HEK293 (cell line): ENCODE results near the gene PHTF1.

ENCODE experiments used
- CTCF ChIA-PET: fragments of 350-600 bp; formaldehyde crosslinking; extraction: SDS; loops from one replicate; lab custom pipeline; 2021; ENCODE audit warnings: antibody characterized with exemption; lab: Yijun Ruan, JAX
- POLR2A ChIA-PET: fragments of 300-600 bp; formaldehyde crosslinking; extraction: SDS; loops from one replicate; lab custom pipeline; 2020; ENCODE audit warnings: antibody characterized with exemption, inconsistent platforms; lab: Yijun Ruan, JAX
- H3K27ac ChIP-seq: fragments of 200-500 bp; sonication (Bioruptor generic); 2 replicates; pipeline ENCODE4 v1.5.1; 2014; ENCODE audit warnings: low read depth, low read length, control low read depth, inconsistent platforms; ENCODE audit errors: extremely low read depth
- H3K36me3 ChIP-seq, 2 experiments: fragments of 200-500 bp in 1 of 2; sonication (Bioruptor generic) in 1 of 2; 1 replicate in 1 of 2; 2 replicates in 1 of 2; pipeline ENCODE4 v1.5.1; 2014 to 2017; ENCODE audit warnings: inconsistent platforms in 2 of 2, low read length in 2 of 2; ENCODE audit not compliant: control insufficient read depth in 2 of 2, insufficient read depth in 1 of 2
- H3K4me1 ChIP-seq: fragments of 200-500 bp; sonication (Bioruptor generic); 2 replicates; pipeline ENCODE4 v1.5.1; 2014; ENCODE audit warnings: mild to moderate bottlenecking, low read length, inconsistent platforms; ENCODE audit not compliant: control insufficient read depth, insufficient read depth
- H3K4me3 ChIP-seq: 2 replicates; pipeline ENCODE4 v1.5.1; 2011; ENCODE audit warnings: low read depth, mild to moderate bottlenecking, control low read depth, low read length, moderate library complexity
- H3K9me3 ChIP-seq: fragments of 200-500 bp; sonication (Bioruptor generic); 2 replicates; pipeline ENCODE4 v1.5.1; 2014; ENCODE audit warnings: low read depth, low read length, inconsistent platforms; ENCODE audit not compliant: control insufficient read depth, insufficient read depth
- GFI1B ChIP-seq: fragments of 450-650 bp; formaldehyde crosslinking; IDR thresholded peaks from 2 replicates; pipeline ENCODE4 v1.5.1; 2016; ENCODE audit warnings: missing biosample characterization, missing genetic modification characterization
- GLI4 ChIP-seq: fragments of 450-650 bp; formaldehyde crosslinking; IDR thresholded peaks from 2 replicates; pipeline ENCODE4 v1.5.1; 2016; ENCODE audit warnings: missing biosample characterization, missing genetic modification characterization
- OVOL3 ChIP-seq: fragments of 450-650 bp; formaldehyde crosslinking; IDR thresholded peaks from 2 replicates; pipeline ENCODE4 v1.5.1; 2016; ENCODE audit warnings: missing biosample characterization, missing genetic modification characterization
- YY2 ChIP-seq: fragments of 450-650 bp; formaldehyde crosslinking; IDR thresholded peaks from 2 replicates; pipeline ENCODE4 v1.5.1; 2016; ENCODE audit warnings: missing biosample characterization, missing genetic modification characterization
- ZBTB1 ChIP-seq: fragments of 450-650 bp; formaldehyde crosslinking; IDR thresholded peaks from 2 replicates; pipeline ENCODE4 v1.5.1; 2016; ENCODE audit warnings: missing biosample characterization, missing genetic modification characterization
- ZBTB20 ChIP-seq: fragments of 450-650 bp; formaldehyde crosslinking; IDR thresholded peaks from 2 replicates; pipeline ENCODE4 v1.5.1; 2016; ENCODE audit warnings: missing biosample characterization, missing genetic modification characterization
- ZBTB48 ChIP-seq: fragments of 450-650 bp; formaldehyde crosslinking; IDR thresholded peaks from 2 replicates; pipeline ENCODE4 v1.5.1; 2016; ENCODE audit warnings: missing biosample characterization, missing genetic modification characterization
- ZEB2 ChIP-seq: fragments of 450-650 bp; formaldehyde crosslinking; IDR thresholded peaks from 2 replicates; pipeline ENCODE4 v1.5.1; 2016; ENCODE audit warnings: missing biosample characterization, missing genetic modification characterization
- ZIC2 ChIP-seq: fragments of 450-650 bp; formaldehyde crosslinking; IDR thresholded peaks from 2 replicates; pipeline ENCODE4 v1.5.1; 2016; ENCODE audit warnings: missing biosample characterization, missing genetic modification characterization
- ZNF132 ChIP-seq: fragments of 450-650 bp; formaldehyde crosslinking; IDR thresholded peaks from 2 replicates; pipeline ENCODE4 v1.5.1; 2017; ENCODE audit warnings: missing biosample characterization, missing genetic modification characterization, borderline replicate concordance
- ZNF16 ChIP-seq: fragments of 450-650 bp; formaldehyde crosslinking; IDR thresholded peaks from 2 replicates; pipeline ENCODE4 v1.5.1; 2016; ENCODE audit warnings: low read depth, missing biosample characterization, missing genetic modification characterization
- ZNF2 ChIP-seq: fragments of 450-650 bp; formaldehyde crosslinking; IDR thresholded peaks from 2 replicates; pipeline ENCODE4 v1.5.1; 2016; ENCODE audit warnings: missing biosample characterization, missing genetic modification characterization
- ZNF214 ChIP-seq: fragments of 450-650 bp; formaldehyde crosslinking; IDR thresholded peaks from 2 replicates; pipeline ENCODE4 v1.5.1; 2017; ENCODE audit warnings: missing biosample characterization, mild to moderate bottlenecking, missing genetic modification characterization, borderline replicate concordance
- ZNF223 ChIP-seq: fragments of 450-650 bp; formaldehyde crosslinking; IDR thresholded peaks from 2 replicates; pipeline ENCODE4 v1.5.1; 2016; ENCODE audit warnings: missing biosample characterization, missing genetic modification characterization
- ZNF239 ChIP-seq: fragments of 450-650 bp; formaldehyde crosslinking; IDR thresholded peaks from 2 replicates; pipeline ENCODE4 v1.5.1; 2016; ENCODE audit warnings: missing biosample characterization, missing genetic modification characterization
- ZNF324 ChIP-seq: fragments of 450-650 bp; formaldehyde crosslinking; IDR thresholded peaks from 2 replicates; pipeline ENCODE4 v1.5.1; 2016; ENCODE audit warnings: missing biosample characterization, missing genetic modification characterization
- ZNF335 ChIP-seq: fragments of 450-650 bp; formaldehyde crosslinking; conservative IDR thresholded peaks from 2 replicates; pipeline ENCODE4 v1.5.1; 2016; ENCODE audit warnings: missing biosample characterization, missing genetic modification characterization
- ZNF394 ChIP-seq: fragments of 450-650 bp; formaldehyde crosslinking; IDR thresholded peaks from 2 replicates; pipeline ENCODE4 v1.5.1; 2016; ENCODE audit warnings: missing biosample characterization, missing genetic modification characterization, mild to moderate bottlenecking, moderate library complexity, borderline replicate concordance
- ZNF501 ChIP-seq: fragments of 450-650 bp; formaldehyde crosslinking; IDR thresholded peaks from 2 replicates; pipeline ENCODE4 v1.5.1; 2016; ENCODE audit warnings: missing biosample characterization, missing genetic modification characterization
- ZNF561 ChIP-seq: fragments of 450-650 bp; IDR thresholded peaks from 2 replicates; pipeline ENCODE4 v1.5.1; 2018; ENCODE audit warnings: missing biosample characterization, missing genetic modification characterization, borderline replicate concordance
- ZNF596 ChIP-seq: fragments of 450-650 bp; IDR thresholded peaks from 2 replicates; pipeline ENCODE4 v1.5.0; 2018; ENCODE audit warnings: missing biosample characterization, mild to moderate bottlenecking, missing genetic modification characterization, moderate library complexity
- ZNF623 ChIP-seq: fragments of 450-650 bp; formaldehyde crosslinking; IDR thresholded peaks from 2 replicates; pipeline ENCODE4 v1.5.1; 2016; ENCODE audit warnings: missing biosample characterization, missing genetic modification characterization
- ZNF629 ChIP-seq: fragments of 450-650 bp; formaldehyde crosslinking; IDR thresholded peaks from 2 replicates; pipeline ENCODE4 v1.5.1; 2017; ENCODE audit warnings: missing biosample characterization, missing genetic modification characterization
- ZNF660 ChIP-seq: fragments of 450-650 bp; IDR thresholded peaks from 2 replicates; pipeline ENCODE4 v1.5.1; 2018; ENCODE audit warnings: missing biosample characterization, mild to moderate bottlenecking, missing genetic modification characterization
- ZNF777 ChIP-seq: fragments of 450-650 bp; formaldehyde crosslinking; IDR thresholded peaks from 2 replicates; pipeline ENCODE4 v1.5.1; 2017; ENCODE audit warnings: missing biosample characterization, missing genetic modification characterization, borderline replicate concordance
- ZNF843 ChIP-seq: fragments of 450-650 bp; formaldehyde crosslinking; IDR thresholded peaks from 2 replicates; pipeline ENCODE4 v1.5.1; 2016; ENCODE audit warnings: missing biosample characterization, missing genetic modification characterization
- ZSCAN30 ChIP-seq: fragments of 450-650 bp; IDR thresholded peaks from 2 replicates; pipeline ENCODE4 v1.5.1; 2018; ENCODE audit warnings: missing biosample characterization, mild to moderate bottlenecking, missing genetic modification characterization, moderate library complexity
- TF ChIP-seq, protein P1 (sequence below): fragments of 450-650 bp; formaldehyde crosslinking; IDR thresholded peaks from 2 replicates; pipeline ENCODE4 v1.5.1; 2016; ENCODE audit warnings: missing biosample characterization, missing genetic modification characterization
- TF ChIP-seq, protein P2 (sequence below): fragments of 450-650 bp; formaldehyde crosslinking; IDR thresholded peaks from 2 replicates; pipeline ENCODE4 v1.5.1; 2016; ENCODE audit warnings: missing biosample characterization, missing genetic modification characterization
- TF ChIP-seq, protein P3 (sequence below): fragments of 450-650 bp; formaldehyde crosslinking; IDR thresholded peaks from 2 replicates; pipeline ENCODE4 v1.5.1; 2016; ENCODE audit warnings: missing biosample characterization, missing genetic modification characterization
- TF ChIP-seq, protein P4 (sequence below): fragments of 450-650 bp; formaldehyde crosslinking; optimal IDR thresholded peaks from 2 replicates; pipeline ENCODE3; 2016; ENCODE audit warnings: missing biosample characterization, mild to moderate bottlenecking, missing genetic modification characterization

Gene PHTF1

DNA sequence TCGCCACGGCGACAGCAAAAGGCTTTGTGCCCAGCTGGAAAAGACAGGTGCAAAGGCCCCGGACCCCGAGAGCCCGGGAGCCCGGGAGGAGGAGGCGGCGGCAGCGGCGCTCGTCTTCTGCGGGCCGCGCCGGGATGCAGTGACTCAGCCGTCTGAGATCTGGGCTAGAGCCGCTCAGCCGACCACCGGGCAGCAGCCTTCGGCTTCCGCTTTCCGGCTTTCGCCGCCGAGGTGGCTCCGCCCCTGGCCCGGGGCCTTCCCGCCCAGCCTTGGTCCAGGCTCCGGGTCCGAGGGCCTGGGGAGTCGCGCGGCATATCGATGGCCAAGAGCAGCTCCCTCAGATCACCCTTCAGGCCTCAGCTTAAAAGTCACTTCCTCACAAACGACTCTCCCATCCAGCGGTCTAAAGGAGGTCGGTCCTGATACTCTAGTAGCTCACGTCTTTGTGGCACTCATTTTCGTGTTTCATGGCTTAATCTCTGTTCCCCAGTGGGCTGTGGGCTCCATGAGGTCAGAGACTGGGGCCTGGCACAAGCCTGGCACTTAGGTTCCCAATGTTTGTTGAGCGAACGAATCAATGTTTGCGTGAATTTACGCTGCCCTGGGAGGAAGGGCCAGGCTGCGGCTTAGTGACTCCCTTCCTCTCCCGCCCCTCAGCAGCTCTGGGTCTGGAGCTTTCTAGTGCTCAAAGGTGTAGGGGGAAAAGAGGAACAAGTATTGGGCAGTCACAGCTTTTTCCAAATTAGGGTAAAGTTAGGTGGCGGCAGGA, at the start of gene PHTF1:
Gene PHTF1 (minus strand): TSS at position 154 of the 769 bp plus-strand sequence. CDS start 783 bp downstream, outside the sequence.
- H3K27ac ChIP-seq: peak within 1 kb of the TSS; percentile 94
- H3K36me3 ChIP-seq: peaks cover 0 to 19% of the 10 kb centered on the region in 2 experiments; a peak in 2 of 3 replicates
- ChIA-PET CTCF (interaction anchor here (0.6 to 1.3 kb wide), 7 partner anchors 11 to 613 kb away, joined by 3 to 9 read pairs (median 3); partner anchors contain the start of gene OLFML3), POLR2A (interaction anchor here (0.6 to 2.9 kb wide), 11 partner anchors 11 to 1361 kb away, joined by 3 to 32 read pairs (median 3); partner anchors contain the start of genes HIPK1 and RSBN1)
- H3K4me1 ChIP-seq: peaks cover 4% of the 10 kb centered on the region; the same call in 1 of the 2 replicates
- H3K4me3 ChIP-seq: peak within 1 kb of the TSS; percentile 83
- no peaks in the 10 kb centered on the region for H3K9me3 ChIP-seq
- TF ChIP-seq ZBTB20 (tag by site-specific recombination): peak; percentile 97
- peak; percentile 60; the same call in 1 of the 2 replicates for TF ChIP-seq ZNF394 (tag by site-specific recombination)
- TF ChIP-seq ZNF596 (tag by site-specific recombination): 0 out of 2 replicates have a peak, but pooled peaks have one; percentile 9
- TF ChIP-seq ZNF777: peak; percentile 39; the same call in 1 of the 2 replicates
- TF ChIP-seq, protein P1, sequence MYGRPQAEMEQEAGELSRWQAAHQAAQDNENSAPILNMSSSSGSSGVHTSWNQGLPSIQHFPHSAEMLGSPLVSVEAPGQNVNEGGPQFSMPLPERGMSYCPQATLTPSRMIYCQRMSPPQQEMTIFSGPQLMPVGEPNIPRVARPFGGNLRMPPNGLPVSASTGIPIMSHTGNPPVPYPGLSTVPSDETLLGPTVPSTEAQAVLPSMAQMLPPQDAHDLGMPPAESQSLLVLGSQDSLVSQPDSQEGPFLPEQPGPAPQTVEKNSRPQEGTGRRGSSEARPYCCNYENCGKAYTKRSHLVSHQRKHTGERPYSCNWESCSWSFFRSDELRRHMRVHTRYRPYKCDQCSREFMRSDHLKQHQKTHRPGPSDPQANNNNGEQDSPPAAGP (tag by site-specific recombination): 0 out of 2 replicates have a peak, but pooled peaks have one; percentile 26
- peak; percentile 14; the same call in 1 of the 2 replicates for TF ChIP-seq ZNF843 (tag by site-specific recombination)
- TF ChIP-seq ZNF501: peak; percentile 72
- no peak for TF ChIP-seq ZBTB1 (tag by site-specific recombination)
- peak; percentile 50 for TF ChIP-seq ZNF629 (tag by site-specific recombination)
- TF ChIP-seq ZNF561 (tag by site-specific recombination): peak; percentile 71; the same call in 1 of the 2 replicates
- peak; percentile 79; the same call in 1 of the 2 replicates for TF ChIP-seq ZNF2
- TF ChIP-seq, protein P2, sequence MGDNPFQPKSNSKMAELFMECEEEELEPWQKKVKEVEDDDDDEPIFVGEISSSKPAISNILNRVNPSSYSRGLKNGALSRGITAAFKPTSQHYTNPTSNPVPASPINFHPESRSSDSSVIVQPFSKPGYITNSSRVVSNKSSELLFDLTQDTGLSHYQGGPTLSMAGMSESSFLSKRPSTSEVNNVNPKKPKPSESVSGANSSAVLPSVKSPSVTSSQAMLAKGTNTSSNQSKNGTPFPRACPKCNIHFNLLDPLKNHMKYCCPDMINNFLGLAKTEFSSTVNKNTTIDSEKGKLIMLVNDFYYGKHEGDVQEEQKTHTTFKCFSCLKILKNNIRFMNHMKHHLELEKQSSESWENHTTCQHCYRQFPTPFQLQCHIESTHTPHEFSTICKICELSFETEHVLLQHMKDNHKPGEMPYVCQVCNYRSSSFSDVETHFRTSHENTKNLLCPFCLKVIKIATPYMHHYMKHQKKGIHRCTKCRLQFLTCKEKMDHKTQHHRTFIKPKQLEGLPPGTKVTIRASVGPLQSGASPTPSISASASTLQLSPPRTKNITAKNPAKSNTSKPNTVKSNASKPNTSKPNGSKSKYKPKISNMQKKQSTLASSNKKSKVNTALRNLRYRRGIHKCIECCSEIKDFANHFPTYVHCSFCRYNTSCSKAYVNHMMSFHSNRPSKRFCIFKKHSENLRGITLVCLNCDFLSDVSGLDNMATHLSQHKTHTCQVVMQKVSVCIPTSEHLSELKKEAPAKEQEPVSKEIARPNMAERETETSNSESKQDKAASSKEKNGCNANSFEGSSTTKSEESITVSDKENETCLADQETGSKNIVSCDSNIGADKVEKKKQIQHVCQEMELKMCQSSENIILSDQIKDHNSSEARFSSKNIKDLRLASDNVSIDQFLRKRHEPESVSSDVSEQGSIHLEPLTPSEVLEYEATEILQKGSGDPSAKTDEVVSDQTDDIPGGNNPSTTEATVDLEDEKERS (tag by site-specific recombination): 0 out of 2 replicates have a peak, but pooled peaks have one; percentile 17
- TF ChIP-seq ZNF223: 0 out of 2 replicates have a peak, but pooled peaks have one; percentile 38
- no peak for TF ChIP-seq ZIC2
- TF ChIP-seq ZNF623: peak; percentile 63
- no peak for TF ChIP-seq GLI4 (tag by site-specific recombination)
- TF ChIP-seq YY2 (tag by site-specific recombination): no peak
- TF ChIP-seq ZNF132 (tag by site-specific recombination): no peak
- peak; percentile 70 for TF ChIP-seq ZEB2 (tag by site-specific recombination)
- TF ChIP-seq ZSCAN30 (tag by site-specific recombination): peak; percentile 54; the same call in 1 of the 2 replicates
- TF ChIP-seq, protein P3, sequence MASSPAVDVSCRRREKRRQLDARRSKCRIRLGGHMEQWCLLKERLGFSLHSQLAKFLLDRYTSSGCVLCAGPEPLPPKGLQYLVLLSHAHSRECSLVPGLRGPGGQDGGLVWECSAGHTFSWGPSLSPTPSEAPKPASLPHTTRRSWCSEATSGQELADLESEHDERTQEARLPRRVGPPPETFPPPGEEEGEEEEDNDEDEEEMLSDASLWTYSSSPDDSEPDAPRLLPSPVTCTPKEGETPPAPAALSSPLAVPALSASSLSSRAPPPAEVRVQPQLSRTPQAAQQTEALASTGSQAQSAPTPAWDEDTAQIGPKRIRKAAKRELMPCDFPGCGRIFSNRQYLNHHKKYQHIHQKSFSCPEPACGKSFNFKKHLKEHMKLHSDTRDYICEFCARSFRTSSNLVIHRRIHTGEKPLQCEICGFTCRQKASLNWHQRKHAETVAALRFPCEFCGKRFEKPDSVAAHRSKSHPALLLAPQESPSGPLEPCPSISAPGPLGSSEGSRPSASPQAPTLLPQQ (tag by site-specific recombination): peak; percentile 72; the same call in 1 of the 2 replicates
- peak; percentile 42; the same call in 1 of the 2 replicates for TF ChIP-seq ZNF324 (tag by site-specific recombination)
- TF ChIP-seq ZNF214 (tag by site-specific recombination): no peak
- peak; percentile 87 for TF ChIP-seq ZNF335 (tag by site-specific recombination)
- no peak for TF ChIP-seq ZNF239
- TF ChIP-seq OVOL3: peak; percentile 17; the same call in 1 of the 2 replicates
- peak; percentile 23; the same call in 1 of the 2 replicates for TF ChIP-seq ZNF660 (tag by site-specific recombination)
- no peak for TF ChIP-seq ZNF16 (tag by site-specific recombination)
- TF ChIP-seq GFI1B (tag by site-specific recombination): 0 out of 2 replicates have a peak, but pooled peaks have one; percentile 8
- TF ChIP-seq ZBTB48 (tag by site-specific recombination): 0 out of 2 replicates have a peak, but pooled peaks have one; percentile 34
- TF ChIP-seq, protein P4, sequence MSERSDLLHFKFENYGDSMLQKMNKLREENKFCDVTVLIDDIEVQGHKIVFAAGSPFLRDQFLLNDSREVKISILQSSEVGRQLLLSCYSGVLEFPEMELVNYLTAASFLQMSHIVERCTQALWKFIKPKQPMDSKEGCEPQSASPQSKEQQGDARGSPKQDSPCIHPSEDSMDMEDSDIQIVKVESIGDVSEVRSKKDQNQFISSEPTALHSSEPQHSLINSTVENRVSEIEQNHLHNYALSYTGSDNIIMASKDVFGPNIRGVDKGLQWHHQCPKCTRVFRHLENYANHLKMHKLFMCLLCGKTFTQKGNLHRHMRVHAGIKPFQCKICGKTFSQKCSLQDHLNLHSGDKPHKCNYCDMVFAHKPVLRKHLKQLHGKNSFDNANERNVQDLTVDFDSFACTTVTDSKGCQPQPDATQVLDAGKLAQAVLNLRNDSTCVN: peak; percentile 66
